SK-N-SH (cell line): Measurements from ENCODE around the gene ZMIZ1. TPM values are rescaled to one million over a fixed set of nuclear protein-coding genes. Genes with fewer than 3 reads are reported as not detected.

ENCODE experiments used
- CTCF ChIA-PET: fragments of 300-600, 350-600 bp; formaldehyde crosslinking; extraction: SDS; loops from one replicate; lab custom pipeline; 2021; lab: Yijun Ruan, JAX
- POLR2A ChIA-PET: fragments of 350-600 bp; sonication (Branson Sonifier 250); formaldehyde crosslinking; extraction: SDS; loops from one replicate; lab custom pipeline; 2020; ENCODE audit warnings: antibody characterized with exemption, inconsistent platforms; lab: Yijun Ruan, JAX
- DNase-seq: peaks from one replicate; pipeline ENCODE4 v3.0.0; 2012
- H2AFZ ChIP-seq: fragments of 200-600 bp; sonication (generic); 2 replicates; pipeline ENCODE4 v1.8.1; 2016; ENCODE audit warnings: antibody characterized with exemption, mild to moderate bottlenecking, low read depth
- H3F3A ChIP-seq: fragments of 200-600 bp; sonication (generic); replicated peaks from 2 replicates; pipeline ENCODE3; 2016; ENCODE audit warnings: antibody characterized with exemption, mild to moderate bottlenecking; ENCODE audit not compliant: insufficient read depth
- H3K27ac ChIP-seq, 2 experiments: fragments of 200-500 bp in 1 of 2; fragments of 200-600 bp in 1 of 2; sonication (Bioruptor generic) in 1 of 2; sonication (generic), shearing (Covaris generic) in 1 of 2; 2 replicates each; pipeline versions ENCODE4 v1.5.1 to v1.6.1; 2014 to 2016; ENCODE audit warnings: low read depth in 2 of 2, inconsistent platforms in 1 of 2, low read length in 1 of 2, mild to moderate bottlenecking in 1 of 2, mixed read lengths in 1 of 2
- H3K27me3 ChIP-seq: fragments of 200-600 bp; sonication (generic), shearing (Covaris generic); 2 replicates; pipeline ENCODE4 v1.6.1; 2016; ENCODE audit warnings: mixed run types; ENCODE audit not compliant: insufficient read depth
- H3K36me3 ChIP-seq, 2 experiments: fragments of 200-500 bp in 1 of 2; fragments of 200-600 bp in 1 of 2; sonication (Bioruptor generic) in 1 of 2; sonication (generic) in 1 of 2; replicated peaks in 1 of 2; 2 replicates each; pipeline versions ENCODE3 to v1.5.1; 2014 to 2016; ENCODE audit warnings: low read length in 1 of 2, mild to moderate bottlenecking in 1 of 2; ENCODE audit not compliant: insufficient read depth in 2 of 2, control insufficient read depth in 1 of 2
- H3K4me1 ChIP-seq, 2 experiments: fragments of 200-500 bp in 1 of 2; fragments of 200-600 bp in 1 of 2; sonication (Bioruptor generic) in 1 of 2; sonication (generic), shearing (Covaris generic) in 1 of 2; 2 replicates each; pipeline versions ENCODE4 v1.5.1 to v1.6.1; 2014 to 2016; ENCODE audit warnings: low read depth in 1 of 2, low read length in 1 of 2, mixed run types in 1 of 2; ENCODE audit not compliant: insufficient read depth in 2 of 2, control insufficient read depth in 1 of 2
- H3K4me2 ChIP-seq: fragments of 200-600 bp; sonication (generic), shearing (Covaris generic); 2 replicates; pipeline ENCODE4 v1.6.1; 2017; ENCODE audit warnings: mixed run types
- H3K4me3 ChIP-seq, 2 experiments: fragments of 200-500 bp in 1 of 2; fragments of 200-600 bp in 1 of 2; sonication (Bioruptor generic) in 1 of 2; sonication (generic), shearing (Covaris generic) in 1 of 2; 2 replicates each; pipeline versions ENCODE4 v1.5.1 to v1.8.1; 2014 to 2016; ENCODE audit warnings: low read depth in 2 of 2, inconsistent platforms in 1 of 2, low read length in 1 of 2, mild to moderate bottlenecking in 1 of 2, mixed read lengths in 1 of 2, moderate library complexity in 1 of 2
- H3K79me2 ChIP-seq: fragments of 200-600 bp; sonication (generic); 2 replicates; pipeline ENCODE4 v1.8.1; 2017; ENCODE audit warnings: mild to moderate bottlenecking; ENCODE audit not compliant: insufficient read depth
- H3K9ac ChIP-seq: fragments of 200-600 bp; sonication (generic); 2 replicates; pipeline ENCODE4 v1.6.1; 2017; ENCODE audit warnings: mixed run types
- H3K9me2 ChIP-seq: fragments of 200-600 bp; sonication (generic); 2 replicates; pipeline ENCODE4 v1.6.1; 2017; ENCODE audit warnings: mixed run types
- H3K9me3 ChIP-seq: fragments of 200-600 bp; sonication (generic); 2 replicates; pipeline ENCODE4 v1.6.1; 2017; ENCODE audit warnings: mixed run types, mild to moderate bottlenecking, moderate library complexity
- H4K20me1 ChIP-seq: fragments of 200-600 bp; sonication (generic); 2 replicates; pipeline ENCODE4 v1.6.1; 2017; ENCODE audit warnings: mild to moderate bottlenecking, mixed run types; ENCODE audit not compliant: insufficient read depth
- EP300 ChIP-seq, 2 experiments: IDR thresholded peaks; 2 replicates each; pipeline versions ENCODE4 v1.4.0 to v1.6.1; 2012; ENCODE audit warnings: borderline replicate concordance in 1 of 2, low read depth in 1 of 2, low read length in 1 of 2
- FOXJ3 ChIP-seq: sonication (generic); formaldehyde crosslinking; IDR thresholded peaks from 2 replicates; pipeline ENCODE4 v1.5.1; 2020; ENCODE audit warnings: mild to moderate bottlenecking, missing genetic modification reagents
- GABPA ChIP-seq: IDR thresholded peaks from 2 replicates; pipeline ENCODE4 v1.4.0; 2012; ENCODE audit warnings: low read depth, mild to moderate bottlenecking
- JUND ChIP-seq: IDR thresholded peaks from 2 replicates; pipeline ENCODE4 v1.4.0; 2012
- MEF2A ChIP-seq: IDR thresholded peaks from 2 replicates; pipeline ENCODE4 v1.4.0; 2012; ENCODE audit warnings: low read depth, borderline replicate concordance
- MXI1 ChIP-seq: IDR thresholded peaks from 2 replicates; pipeline ENCODE4 v1.6.1; 2012; ENCODE audit warnings: mild to moderate bottlenecking, low read depth, low read length, improper control_type of control experiment
- NRF1 ChIP-seq: IDR thresholded peaks from 2 replicates; pipeline ENCODE4 v1.6.1; 2012; ENCODE audit warnings: low read depth, mild to moderate bottlenecking, low read length
- RAD21 ChIP-seq: IDR thresholded peaks from 2 replicates; pipeline ENCODE4 v1.6.1; 2012; ENCODE audit warnings: mild to moderate bottlenecking, low read length
- REST ChIP-seq: IDR thresholded peaks from 2 replicates; pipeline ENCODE4 v1.6.1; 2012; ENCODE audit warnings: mild to moderate bottlenecking, low read depth, low read length, moderate library complexity
- SMC3 ChIP-seq: IDR thresholded peaks from 2 replicates; pipeline ENCODE4 v1.6.1; 2012; ENCODE audit warnings: low read depth, low read length, improper control_type of control experiment
- TAF1 ChIP-seq: IDR thresholded peaks from 2 replicates; pipeline ENCODE4 v1.6.1; 2012; ENCODE audit warnings: low read depth, mild to moderate bottlenecking, low read length, moderate library complexity, borderline replicate concordance
- TCF12 ChIP-seq: IDR thresholded peaks from 2 replicates; pipeline ENCODE4 v1.4.0; 2012
- TEAD4 ChIP-seq: IDR thresholded peaks from 2 replicates; pipeline ENCODE4 v1.4.0; 2012; ENCODE audit warnings: mild to moderate bottlenecking, borderline replicate concordance; ENCODE audit not compliant: insufficient read depth
- USF1 ChIP-seq: IDR thresholded peaks from 2 replicates; pipeline ENCODE4 v1.4.0; 2012; ENCODE audit warnings: low read depth, borderline replicate concordance
- YY1 ChIP-seq: IDR thresholded peaks from 2 replicates; pipeline ENCODE4 v1.4.0; 2012; ENCODE audit warnings: low read depth, mild to moderate bottlenecking
- ZBTB33 ChIP-seq: IDR thresholded peaks from 2 replicates; pipeline ENCODE4 v1.4.0; 2012; ENCODE audit warnings: low read depth, borderline replicate concordance
- WGBS: methylation state at CpG from one replicate; pipeline ENCODE4 v1.1.6; 2017; ENCODE audit warnings: low lambda C conversion rate; 5-methylcytosine and 5-hydroxymethylcytosine counted together
- polyA plus RNA-seq, 3 experiments: library from polyadenylated mRNA; depleted of rRNA; stranded (reverse); fragments of >200 nt; gene quantifications; 2 replicates each; pipeline ENCODE4 v1.2.3, GENCODE V29; 2012

ZMIZ1 gene
- polyA plus RNA-seq, 1 of the 3 experiments (the other 2 are of a cell fraction), result 23.5 TPM

GRCh38 chr10:79123547-79123963 is 54.8 kb downstream of the ZMIZ1 start:
- ChIA-PET CTCF (interaction anchor here (1.0 to 1.9 kb wide), 4 partner anchors 15 to 74 kb away, joined by 3 to 7 read pairs (median 4); no protein-coding TSS in a partner anchor), POLR2A (no interaction called here)
- TF ChIP-seq TEAD4 (no peak), TAF1 (no peak), FOXJ3 (CRISPR knock-in tag) (no peak), MEF2A (no peak), SMC3 (no peak), RAD21 (no peak), REST (no peak), ZBTB33 (no peak), YY1 (no peak), EP300 (IDR thresholded peaks at IDR 0.05; ENCODE audit: borderline replicate concordance in 1 of 2, low read depth in 1 of 2, low read length in 1 of 2) (no peak)
- Histone ChIP-seq H3F3A (peaks cover 25% of the 10 kb centered on the region), H3K36me3 (peaks cover 12 to 65% of the 10 kb centered on the region in 2 experiments), H3K27me3 (no peaks in the 10 kb centered on the region), H3K79me2 (peaks cover 86% of the 10 kb centered on the region), H3K9me3 (no peaks in the 10 kb centered on the region), H3K27ac (peak overlapping the region in 1 of 2 experiments; percentile 22; a peak in 1 of 4 replicates), H3K9me2 (no peaks in the 10 kb centered on the region), H3K4me3 (no peak overlapping the region), H2AFZ (no peak overlapping the region), H3K4me2 (no peak overlapping the region), H3K9ac (no peak overlapping the region), H3K4me1 (peaks cover 19 to 50% of the 10 kb centered on the region in 2 experiments), H4K20me1 (peaks cover 84% of the 10 kb centered on the region)
- DNase-seq, result no peak
- 89% methylated on average over 1 of the region's 8 CpGs for WGBS

- Histone ChIP-seq H3K36me3 (peaks cover 12 to 62% of the 10 kb centered on the region in 2 experiments), H4K20me1 (peaks cover 83% of the 10 kb centered on the region), H3K4me3 (no peak overlapping the region), H3K79me2 (peaks cover 86% of the 10 kb centered on the region), H3K9me2 (no peaks in the 10 kb centered on the region), H3K27me3 (no peaks in the 10 kb centered on the region), H2AFZ (no peak overlapping the region), H3K9me3 (no peaks in the 10 kb centered on the region), H3F3A (peaks cover 30% of the 10 kb centered on the region), H3K27ac (no peak overlapping the region), H3K4me1 (peaks cover 24 to 50% of the 10 kb centered on the region in 2 experiments), H3K9ac (no peak overlapping the region), H3K4me2 (no peak overlapping the region)
- no peak for DNase-seq
- ChIA-PET CTCF (interaction anchor here (0.6 to 1.7 kb wide), 4 partner anchors 14 to 577 kb away, joined by 3 to 4 read pairs (median 3); no protein-coding TSS in a partner anchor), POLR2A (interaction anchor here (0.5 kb wide), 1 partner anchor 891 kb away, joined by 3 read pairs; no protein-coding TSS in a partner anchor)
- TF ChIP-seq GABPA (no peak), SMC3 (no peak), MEF2A (no peak), TCF12 (no peak), REST (no peak), MXI1 (no peak), TAF1 (no peak), JUND (no peak), NRF1 (no peak), USF1 (no peak), TEAD4 (no peak), FOXJ3 (CRISPR knock-in tag) (no peak)
Measured at GRCh38 chr10:79124066-79124465, 55.3 kb downstream of the ZMIZ1 start.
